NCI-H1105 treated with DMSO at 0.1 percent for 48 hours (cell line): ENCODE data around the gene KRTAP2-4.
"Not testable (repeated sequence)": the region's sequence is repeated elsewhere in the genome, so short reads cannot be mapped to it uniquely, and the experiment has no call there.

Experiments
- DNase-seq: peaks from one replicate; lab custom pipeline; 2025; lab: John Stamatoyannopoulos, UW

KRTAP2-4 gene, protein sequence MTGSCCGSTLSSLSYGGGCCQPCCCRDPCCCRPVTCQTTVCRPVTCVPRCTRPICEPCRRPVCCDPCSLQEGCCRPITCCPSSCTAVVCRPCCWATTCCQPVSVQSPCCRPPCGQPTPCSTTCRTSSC

DNA sequence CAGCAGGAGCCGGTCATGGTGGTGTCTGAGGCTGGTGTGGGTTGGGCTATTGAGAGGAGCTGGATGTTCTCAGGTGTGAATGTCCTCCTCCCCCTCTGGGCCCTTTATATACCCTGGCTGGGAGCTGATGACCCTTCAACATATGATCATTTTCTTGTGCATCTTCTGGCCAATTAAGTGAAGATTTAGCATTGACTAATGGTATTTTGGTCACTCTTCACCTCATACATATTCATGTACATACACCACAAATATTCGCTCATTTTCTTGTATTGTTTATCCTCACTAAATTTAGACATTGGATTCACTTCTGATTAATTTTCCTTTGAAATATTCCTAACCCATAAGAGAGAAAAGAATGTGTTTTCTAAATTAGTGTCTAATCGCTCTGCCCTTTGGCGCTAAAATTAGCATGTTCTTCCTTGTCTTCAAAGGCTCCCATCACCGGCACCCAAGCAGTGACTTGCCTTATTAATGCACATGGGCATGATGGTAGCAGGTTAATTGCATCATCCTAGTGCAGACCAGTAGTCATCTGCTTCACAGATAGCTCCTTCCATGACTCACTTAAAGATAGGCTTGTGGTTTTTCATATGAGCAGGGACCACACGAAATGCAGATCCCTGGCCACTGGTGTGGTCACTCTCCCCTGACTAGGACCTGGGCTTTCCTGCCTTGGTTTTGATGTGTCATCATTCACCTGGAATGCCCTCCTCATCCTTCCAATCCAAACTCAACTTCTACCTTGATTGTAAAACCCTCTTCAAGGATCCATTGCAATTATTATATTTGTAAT is at the start of gene KRTAP2-4:
Gene KRTAP2-4, minus strand, starts transcription at position 51 of the 796 bp plus-strand sequence. Its CDS starts 34 bp downstream, at position 17.
- DNase-seq, result no peak

DNA sequence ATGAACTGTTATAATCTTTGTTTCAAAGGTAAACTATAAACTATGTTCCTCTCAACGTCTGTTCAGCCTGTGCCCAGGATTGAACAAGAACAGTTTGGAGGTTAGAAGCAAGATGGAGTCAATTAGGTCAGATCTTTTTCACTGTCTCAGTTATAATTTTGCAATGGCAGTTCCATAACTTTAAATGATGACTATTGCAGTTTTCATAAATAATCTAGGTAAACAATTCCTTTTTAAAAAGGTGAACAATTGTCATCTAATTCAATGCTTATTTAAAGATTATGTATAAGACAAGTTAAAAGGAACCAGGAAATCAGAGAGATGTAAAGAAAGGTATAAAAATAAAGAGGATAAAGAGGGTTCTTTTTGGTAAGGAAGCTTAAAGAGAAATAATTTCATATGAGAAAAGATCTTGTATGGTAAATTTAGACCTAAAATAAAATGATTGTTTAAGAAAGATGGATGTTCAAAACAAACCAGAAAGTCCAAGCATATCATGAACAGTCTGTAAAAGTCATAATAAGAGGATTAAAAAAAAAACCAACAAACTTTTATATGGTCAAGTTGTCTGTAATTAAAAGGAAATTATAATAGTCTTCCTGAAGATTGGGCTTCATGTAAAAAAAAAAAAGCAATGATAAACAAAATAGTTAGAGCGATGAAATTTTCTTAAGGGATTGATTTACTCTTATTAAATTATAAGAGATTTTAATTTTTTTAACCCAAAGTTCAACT is 45.6 kb upstream of the KRTAP2-4 start:
- DNase-seq, result no peak

DNA sequence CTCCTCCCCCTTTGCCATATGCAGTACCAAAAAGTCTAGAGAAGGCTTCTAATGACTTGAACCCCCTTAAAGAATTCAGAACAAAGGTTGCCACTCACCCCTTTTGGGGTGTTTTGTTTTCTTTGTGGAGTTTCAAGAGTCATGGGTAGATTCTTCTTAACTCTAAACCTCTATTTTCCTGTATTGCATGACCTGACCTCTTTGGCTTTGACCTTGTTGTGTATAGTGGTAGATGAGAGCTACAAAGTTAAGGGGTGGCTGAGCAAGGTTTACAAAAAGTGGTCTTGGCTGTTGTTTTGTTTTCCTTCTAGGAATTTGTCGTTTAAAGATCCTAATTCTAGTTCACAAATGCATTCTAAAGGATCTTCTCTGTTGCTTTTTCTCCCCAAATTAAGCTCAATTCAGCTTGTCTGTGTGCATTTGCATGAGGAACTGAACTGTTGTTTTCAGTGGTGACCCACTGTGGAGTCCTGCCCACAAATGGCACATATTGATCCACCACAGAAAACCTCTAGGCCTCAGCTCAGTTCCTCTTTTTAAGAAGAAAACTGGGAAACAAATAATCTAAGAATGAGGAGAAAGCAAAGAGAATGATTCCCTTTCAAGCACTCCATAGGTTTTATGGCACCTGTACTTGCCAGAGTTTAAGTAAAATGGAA is 43.2 kb upstream of the KRTAP2-4 start:
- not testable (repeated sequence) for DNase-seq

DNA sequence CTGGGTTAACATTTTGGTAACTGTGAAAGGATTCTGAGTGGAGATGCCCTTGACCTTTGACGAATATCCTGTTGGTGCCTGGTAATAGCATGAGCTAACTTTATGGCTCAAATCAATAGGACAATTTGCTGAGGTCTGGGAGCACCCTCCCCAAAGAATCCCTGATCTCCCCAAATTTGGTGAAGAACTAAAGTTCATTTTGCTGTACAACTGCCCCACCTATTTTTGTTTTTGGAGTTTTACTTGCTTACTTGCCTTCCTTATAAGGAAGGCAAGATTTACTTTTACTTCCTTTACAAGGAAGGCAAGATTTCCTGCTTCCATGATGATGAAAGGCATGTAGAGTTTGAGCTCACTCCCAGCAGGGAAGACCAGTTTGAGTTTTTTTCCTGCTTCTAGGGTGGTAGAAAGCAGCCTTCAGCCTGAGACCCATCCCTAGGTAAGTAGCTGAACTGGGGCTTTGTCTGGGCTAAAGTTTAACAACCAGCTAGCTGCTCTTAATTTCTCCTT is 42.3 kb upstream of the KRTAP2-4 start:
- no peak for DNase-seq

DNA sequence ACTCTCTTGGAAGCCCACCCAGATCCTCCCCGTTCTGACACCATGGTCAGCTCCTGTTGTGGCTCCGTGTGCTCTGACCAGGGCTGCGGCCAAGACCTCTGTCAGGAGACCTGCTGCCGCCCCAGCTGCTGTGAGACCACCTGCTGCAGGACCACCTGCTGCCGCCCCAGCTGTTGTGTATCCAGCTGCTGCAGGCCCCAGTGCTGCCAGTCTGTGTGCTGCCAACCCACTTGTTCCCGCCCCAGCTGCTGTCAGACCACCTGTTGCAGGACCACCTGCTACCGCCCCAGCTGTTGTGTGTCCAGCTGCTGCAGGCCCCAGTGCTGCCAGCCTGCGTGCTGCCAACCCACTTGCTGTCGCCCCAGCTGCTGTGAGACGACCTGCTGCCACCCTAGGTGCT is 39.7 kb upstream of the KRTAP2-4 start, which contains the start of gene KRTAP4-9:
Gene KRTAP4-9, plus strand, starts transcription at position 43 of the 400 bp plus-strand sequence. Its CDS starts 0 bp downstream, at position 43.
- not testable (repeated sequence) for DNase-seq

DNA sequence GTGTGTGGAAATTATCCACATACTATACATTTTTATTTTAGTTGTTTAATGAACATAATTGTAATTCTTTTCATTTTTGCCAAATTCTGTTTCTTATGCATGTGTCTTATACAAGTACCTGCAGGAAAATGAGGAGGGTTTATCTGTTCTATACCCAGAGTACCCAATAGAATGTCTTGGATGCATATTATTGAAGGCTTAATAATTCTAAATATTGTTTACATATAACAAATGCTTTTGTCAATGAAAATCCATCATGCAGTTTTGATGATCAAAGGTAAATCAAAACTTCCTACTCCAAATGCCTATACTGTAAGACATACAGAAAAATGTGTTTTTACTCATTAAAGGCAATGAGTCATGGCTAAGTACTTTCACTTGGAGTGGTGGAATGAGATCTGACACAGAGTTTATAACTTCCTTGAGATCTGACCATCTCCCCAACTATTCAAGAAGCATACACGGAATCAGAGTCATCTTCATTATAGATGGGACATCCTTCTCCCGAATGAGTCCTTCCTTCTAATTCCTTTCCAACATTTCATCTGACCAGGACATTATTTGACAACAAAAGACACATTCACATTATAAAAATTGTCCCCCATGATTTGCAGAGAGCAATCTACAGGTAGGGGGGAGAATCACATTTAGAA is 38.8 kb upstream of the KRTAP2-4 start:
- DNase-seq, result not testable (repeated sequence)

DNA sequence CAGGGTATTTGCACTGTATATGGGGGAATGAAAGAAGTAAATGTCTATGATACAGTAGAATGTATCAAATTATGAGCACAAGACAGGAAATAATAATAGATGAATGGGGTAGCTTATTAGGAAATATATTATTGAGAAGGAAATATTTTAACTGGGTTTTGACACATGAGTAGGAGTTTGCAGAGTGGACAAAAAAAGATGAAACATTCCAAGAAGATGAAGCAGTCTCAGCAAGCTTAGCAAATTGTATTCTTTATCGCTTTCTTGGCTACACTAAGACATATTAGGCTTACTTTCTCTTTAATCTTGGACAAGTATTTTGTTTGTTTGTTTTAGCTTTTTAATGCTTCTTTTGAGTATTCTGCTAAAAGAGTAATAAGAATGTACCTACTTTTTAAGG is 38.2 kb upstream of the KRTAP2-4 start:
- DNase-seq, result no peak

DNA sequence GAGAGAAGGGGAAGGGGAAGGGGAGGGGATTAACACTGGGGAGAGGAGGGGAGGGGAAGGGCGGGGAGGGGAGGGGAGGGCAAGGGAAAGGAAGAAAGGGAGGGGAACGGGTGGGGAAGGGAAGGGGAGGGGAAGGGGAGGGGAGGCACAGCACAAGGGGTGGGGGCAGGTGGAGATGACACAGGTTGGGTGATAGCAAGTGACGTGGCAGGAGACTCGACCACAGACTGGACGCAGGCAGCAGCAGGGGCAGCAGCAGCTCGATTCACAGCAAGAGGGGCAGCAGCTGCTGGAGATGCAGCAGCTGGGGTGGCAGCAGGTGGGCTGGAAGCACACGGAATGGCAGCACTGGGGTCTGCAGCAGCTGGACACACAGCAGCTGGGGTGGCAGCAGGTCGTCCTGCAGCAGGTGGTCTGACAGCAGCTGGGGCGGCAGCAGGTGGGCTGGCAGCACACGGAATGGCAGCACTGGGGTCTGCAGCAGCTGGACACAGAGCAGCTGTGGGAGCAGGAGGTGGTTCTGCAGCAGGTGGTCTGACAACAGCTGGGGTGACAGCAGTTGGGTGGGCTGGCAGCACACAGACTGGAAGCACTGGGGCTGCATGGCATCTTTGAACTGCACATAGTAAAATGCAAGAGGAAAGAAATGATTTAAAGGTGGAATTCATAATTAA is 36.0 kb upstream of the KRTAP2-4 start, which contains the start of gene KRTAP4-16:
Gene KRTAP4-16, minus strand, starts transcription at position 624 of the 674 bp plus-strand sequence. Its CDS starts 0 bp downstream, at position 624.
- DNase-seq, result no peak

DNA sequence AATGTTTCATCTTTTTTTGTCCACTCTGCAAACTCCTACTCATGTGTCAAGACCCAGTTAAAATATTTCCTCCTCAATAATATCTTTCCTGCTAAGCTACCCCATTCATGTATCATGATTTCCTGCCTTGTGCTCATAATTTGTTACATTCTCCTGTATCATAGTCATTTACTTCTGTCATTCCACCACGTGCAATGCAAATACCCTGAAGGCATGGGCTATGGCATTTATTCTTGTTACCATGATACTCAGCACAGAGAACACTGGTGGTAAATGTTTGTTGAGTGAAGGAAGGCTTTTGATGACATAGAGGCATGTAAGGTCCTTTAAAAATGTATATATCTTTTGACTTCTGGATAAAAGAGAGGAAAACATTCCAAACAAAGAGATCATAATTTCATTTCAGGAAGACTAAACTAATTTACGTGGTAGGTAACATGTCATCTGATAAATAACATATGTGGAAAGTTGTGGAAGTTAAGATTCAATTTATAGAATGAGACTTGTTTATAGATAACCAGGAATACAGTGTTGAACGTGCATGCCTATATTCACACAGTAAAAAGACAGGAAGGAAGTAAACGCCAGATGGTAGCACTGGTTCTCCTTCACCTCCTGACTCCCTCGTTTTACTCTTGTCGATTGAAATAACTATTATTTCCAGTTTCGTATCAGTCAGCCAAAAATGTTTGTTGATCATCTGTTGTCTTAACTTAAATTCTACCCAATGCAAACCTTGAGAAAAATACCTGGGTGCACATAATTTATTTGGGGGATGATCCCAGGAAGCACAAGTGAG is 34.2 kb upstream of the KRTAP2-4 start:
- DNase-seq, result not testable (repeated sequence)

DNA sequence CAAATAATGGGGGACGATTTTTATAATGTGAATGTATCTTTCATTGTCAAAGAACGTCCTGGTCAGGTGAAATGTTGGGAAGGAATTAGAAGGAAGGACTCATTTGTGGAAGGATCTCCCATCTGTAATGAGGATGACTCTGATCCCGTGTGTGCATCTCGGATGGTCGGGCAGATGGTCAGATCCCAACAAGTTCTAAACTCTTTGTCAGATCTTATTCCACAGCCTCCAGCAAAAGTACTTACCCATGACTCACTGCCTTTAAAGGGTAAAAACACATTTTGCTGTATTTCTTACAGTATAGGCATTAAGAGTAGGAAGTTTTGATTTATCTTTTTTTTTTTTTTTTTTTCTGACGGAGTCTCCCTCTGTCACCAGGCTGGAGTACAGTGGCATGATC is 32.8 kb upstream of the KRTAP2-4 start:
- DNase-seq, result no peak

DNA sequence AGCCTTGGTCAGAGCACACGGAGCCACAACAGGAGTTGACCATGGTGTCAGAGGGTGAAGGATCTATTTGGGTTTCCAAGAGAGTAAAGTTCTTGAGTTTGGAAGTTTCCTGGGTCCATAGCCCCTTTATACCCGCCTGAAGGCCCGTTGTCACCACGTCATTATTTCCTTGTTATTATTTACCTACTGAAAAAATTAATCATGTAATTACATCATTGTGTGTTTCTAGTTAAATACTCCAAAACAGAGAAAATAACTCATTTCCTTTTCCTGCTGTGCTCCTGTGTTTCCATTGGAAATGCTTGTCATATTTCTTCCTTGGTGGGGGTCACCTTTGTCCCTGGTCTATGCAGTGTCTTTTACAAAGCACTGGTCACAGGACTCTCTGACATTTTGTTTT is 32.4 kb upstream of the KRTAP2-4 start, which contains the start of gene KRTAP4-8:
Gene KRTAP4-8, minus strand, starts transcription at position 101 of the 400 bp plus-strand sequence. Its CDS starts 58 bp downstream, at position 43.
- DNase-seq, result no peak

DNA sequence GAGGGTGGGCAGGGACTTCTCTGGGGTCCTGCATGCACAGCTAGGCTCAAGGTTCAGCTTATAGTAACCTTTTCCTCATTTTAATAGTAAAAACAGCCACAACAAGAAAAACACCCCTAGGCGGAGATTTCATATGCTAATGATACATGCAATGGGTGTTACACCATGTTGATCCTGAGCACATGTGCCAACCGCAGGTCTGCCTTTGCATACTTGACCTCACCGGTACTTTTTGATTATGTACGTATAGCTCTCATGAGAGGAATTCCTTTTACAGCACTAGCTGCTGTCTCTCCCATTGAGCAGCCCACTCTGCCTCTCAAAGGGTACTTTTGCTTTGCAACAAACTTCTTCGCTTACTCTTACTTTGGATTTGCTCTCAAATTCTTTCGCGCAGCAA is 30.4 kb upstream of the KRTAP2-4 start:
- no peak for DNase-seq

DNA sequence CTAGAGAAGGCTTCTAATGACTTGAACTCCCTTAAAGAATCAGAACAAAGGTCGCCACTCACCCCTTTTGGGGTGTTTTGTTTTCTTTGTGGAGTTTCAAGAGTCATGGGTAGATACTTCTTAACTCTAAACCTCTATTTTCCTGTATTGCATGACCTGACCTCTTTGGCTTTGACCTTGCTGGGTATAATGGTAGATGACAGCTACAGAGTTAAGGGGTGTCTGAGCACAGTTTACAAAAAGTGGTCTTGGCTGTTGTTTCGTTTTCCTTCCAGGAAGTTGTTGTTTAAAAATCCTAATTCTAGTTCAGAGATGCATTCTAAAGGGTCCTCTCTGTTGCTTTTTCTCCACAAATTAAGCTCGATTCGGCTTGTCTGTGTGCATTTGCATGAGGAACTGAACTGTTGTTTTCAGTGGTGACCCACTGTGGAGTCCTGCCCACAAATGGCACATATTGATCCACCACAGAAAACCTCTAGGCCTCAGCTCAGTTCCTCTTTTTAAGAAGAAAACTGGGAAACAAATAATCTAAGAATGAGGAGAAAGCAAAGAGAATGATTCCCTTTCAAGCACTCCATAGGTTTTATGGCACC is 23.2 kb upstream of the KRTAP2-4 start:
- not testable (repeated sequence) for DNase-seq

DNA sequence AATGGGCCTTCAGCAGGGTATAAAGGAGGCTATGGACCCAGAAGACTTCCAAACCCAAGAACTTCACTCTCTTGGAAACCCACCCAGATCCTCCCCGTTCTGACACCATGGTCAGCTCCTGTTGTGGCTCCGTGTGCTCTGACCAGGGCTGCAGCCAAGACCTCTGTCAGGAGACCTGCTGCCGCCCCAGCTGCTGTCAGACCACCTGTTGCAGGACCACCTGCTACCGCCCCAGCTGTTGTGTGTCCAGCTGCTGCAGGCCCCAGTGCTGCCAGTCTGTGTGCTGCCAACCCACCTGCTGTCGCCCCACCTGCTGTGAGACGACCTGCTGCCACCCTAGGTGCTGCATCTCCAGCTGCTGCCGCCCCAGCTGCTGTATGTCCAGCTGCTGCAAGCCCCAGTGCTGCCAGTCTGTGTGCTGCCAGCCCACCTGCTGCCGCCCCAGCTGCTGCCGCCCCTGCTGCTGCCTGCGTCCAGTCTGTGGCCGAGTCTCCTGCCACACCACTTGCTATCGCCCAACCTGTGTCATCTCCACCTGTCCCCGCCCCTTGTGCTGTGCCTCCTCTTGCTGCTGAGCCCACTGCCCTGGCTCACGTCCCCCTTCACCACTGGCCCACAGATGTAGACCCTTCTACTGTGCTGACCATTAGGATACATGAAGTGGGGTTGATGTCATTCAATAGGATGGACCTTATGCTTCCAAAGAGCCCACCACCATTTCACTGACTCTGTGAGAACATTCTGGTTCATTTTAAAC is 18.6 kb upstream of the KRTAP2-4 start, which contains the start of gene KRTAP4-7:
Gene KRTAP4-7, plus strand, starts transcription at position 51 of the 757 bp plus-strand sequence. Its CDS starts 57 bp downstream, at position 108.
- DNase-seq, result not testable (repeated sequence)

DNA sequence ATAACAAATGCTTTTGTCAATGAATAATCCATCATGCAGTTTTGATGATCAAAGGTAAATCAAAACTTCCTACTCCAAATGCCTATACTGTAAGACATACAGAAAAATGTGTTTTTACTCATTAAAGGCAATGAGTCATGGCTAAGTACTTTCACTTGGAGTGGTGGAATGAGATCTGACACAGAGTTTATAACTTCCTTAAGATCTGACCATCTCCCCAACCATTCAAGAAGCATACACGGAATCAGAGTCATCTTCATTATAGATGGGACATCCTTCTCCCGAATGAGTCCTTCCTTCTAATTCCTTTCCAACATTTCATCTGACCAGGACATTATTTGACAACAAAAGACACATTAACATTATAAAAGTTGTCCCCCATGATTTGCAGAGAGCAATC is 17.7 kb upstream of the KRTAP2-4 start:
- DNase-seq, result not testable (repeated sequence)

DNA sequence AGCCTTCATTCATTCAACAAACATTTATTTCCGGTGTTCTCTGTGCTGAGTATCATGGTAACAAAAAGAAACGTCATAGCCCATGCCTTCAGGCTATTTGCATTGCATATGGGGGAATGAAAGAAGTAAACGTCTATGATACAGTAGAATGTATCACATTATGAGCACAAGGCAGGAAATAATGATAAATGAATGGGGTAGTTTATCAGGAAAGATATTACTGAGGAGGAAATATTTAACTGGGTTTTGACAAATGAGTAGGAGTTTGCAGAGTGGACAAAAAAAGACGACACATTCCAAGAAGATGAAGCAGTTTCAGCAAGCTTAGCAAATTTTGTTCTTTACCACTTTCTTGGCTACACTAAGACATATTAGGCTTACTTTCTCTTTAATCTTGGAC is 16.9 kb upstream of the KRTAP2-4 start:
- DNase-seq, result no peak

DNA sequence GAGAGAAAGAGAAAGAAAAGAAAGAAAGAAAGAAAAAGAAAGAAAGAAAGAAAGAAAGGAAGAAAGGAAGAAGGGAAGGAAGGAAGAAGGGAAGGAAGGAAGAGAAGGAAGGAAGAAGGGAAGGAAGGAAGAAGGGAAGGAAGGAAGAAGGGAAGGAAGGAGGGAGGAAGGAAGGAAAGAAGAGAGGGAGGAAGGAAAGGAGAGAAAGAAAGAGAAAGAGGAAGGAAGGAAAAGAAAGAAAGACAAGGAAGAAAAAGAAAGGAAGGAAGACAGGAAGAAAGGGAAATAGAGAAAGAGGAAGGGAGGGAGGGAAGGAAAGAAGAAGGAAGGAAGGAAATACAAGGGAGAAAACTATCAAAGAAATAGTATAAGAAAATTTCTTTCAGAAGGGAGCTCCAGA is 11.1 kb upstream of the KRTAP2-4 start:
- DNase-seq, result no peak

DNA sequence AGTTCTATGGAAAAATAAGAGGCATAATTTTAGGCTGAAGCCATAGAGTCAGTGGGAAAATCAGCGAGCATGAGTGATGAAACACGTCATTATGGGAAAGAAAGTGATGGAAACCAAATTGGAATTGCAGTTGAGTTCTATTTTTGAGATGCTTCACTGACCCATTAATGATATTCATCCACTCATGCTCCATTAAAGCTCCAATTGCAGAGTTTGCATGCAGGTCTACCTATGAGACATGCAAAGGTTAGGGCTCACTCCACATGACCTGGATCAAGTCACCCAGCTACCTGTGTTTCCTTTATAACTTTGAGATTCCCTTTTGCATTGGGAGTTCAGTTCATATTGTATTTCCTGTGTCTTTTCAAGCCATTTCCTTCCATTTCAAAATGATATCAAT is 8.0 kb upstream of the KRTAP2-4 start:
- DNase-seq, result no peak
